ENCODE measurements around the gene ENTHD1.
"Not testable (repeated sequence)": the region's sequence is repeated elsewhere in the genome, so short reads cannot be mapped to it uniquely, and the experiment has no call there.

Gene ENTHD1

GRCh38 chr22:39894554-39895092 lies 1.1 kb upstream of the ENTHD1 start:
- Histone ChIP-seq H3K4me3 (ENCODE audit: low read depth, low read length) (no peak overlapping the region), H3K36me3 (ENCODE audit: control insufficient read depth in 2 of 2, insufficient read depth in 1 of 2, low read length in 2 of 2) (no peaks in the 10 kb centered on the region), H3K4me1 (ENCODE audit: control insufficient read depth, insufficient read depth, low read length) (no peaks in the 10 kb centered on the region), H3K27ac (ENCODE audit: extremely low read depth, low read depth, low read length) (no peak overlapping the region), H3K9me3 (ENCODE audit: control insufficient read depth, insufficient read depth, low read depth, low read length) (no peaks in the 10 kb centered on the region)
- TF ChIP-seq ZNF549 (tag by site-specific recombination; IDR thresholded peaks at IDR 0.05) (no peak), ZNF26 (tag by site-specific recombination; IDR thresholded peaks at IDR 0.05) (no peak), ZXDB (tag by site-specific recombination; IDR thresholded peaks at IDR 0.05) (no peak), SP3 (tag by site-specific recombination; IDR thresholded peaks at IDR 0.05) (no peak), KLF10 (tag by site-specific recombination; IDR thresholded peaks at IDR 0.05) (no peak), ZNF791 (tag by site-specific recombination; IDR thresholded peaks at IDR 0.05) (no peak), ZBTB48 (tag by site-specific recombination; IDR thresholded peaks at IDR 0.05) (no peak), ZSCAN5A (tag by site-specific recombination; IDR thresholded peaks at IDR 0.05) (no peak), SP7 (tag by site-specific recombination; IDR thresholded peaks at IDR 0.05) (no peak), ZNF768 (tag by site-specific recombination; IDR thresholded peaks at IDR 0.05) (no peak), ZNF707 (tag by site-specific recombination; IDR thresholded peaks at IDR 0.05) (no peak)
- TF ChIP-seq, protein P1, sequence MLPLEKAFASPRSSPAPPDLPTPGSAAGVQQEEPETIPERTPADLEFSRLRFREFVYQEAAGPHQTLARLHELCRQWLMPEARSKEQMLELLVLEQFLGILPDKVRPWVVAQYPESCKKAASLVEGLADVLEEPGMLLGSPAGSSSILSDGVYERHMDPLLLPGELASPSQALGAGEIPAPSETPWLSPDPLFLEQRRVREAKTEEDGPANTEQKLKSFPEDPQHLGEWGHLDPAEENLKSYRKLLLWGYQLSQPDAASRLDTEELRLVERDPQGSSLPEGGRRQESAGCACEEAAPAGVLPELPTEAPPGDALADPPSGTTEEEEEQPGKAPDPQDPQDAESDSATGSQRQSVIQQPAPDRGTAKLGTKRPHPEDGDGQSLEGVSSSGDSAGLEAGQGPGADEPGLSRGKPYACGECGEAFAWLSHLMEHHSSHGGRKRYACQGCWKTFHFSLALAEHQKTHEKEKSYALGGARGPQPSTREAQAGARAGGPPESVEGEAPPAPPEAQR (tag by site-specific recombination; IDR thresholded peaks at IDR 0.05), result no peak
- CTCF ChIA-PET, result interaction anchor here (0.6 kb wide), 2 partner anchors 109 to 359 kb away, joined by 3 to 4 read pairs; no protein-coding TSS in a partner anchor
- POLR2A ChIA-PET, result no interaction called here

- POLR2A ChIA-PET; H3K27ac ChIP-seq (ENCODE audit: extremely low read depth, low read depth, low read length); H3K4me3 ChIP-seq (ENCODE audit: low read depth, low read length); H3K9me3 ChIP-seq (ENCODE audit: control insufficient read depth, insufficient read depth, low read depth, low read length); H3K4me1 ChIP-seq (ENCODE audit: control insufficient read depth, insufficient read depth, low read length); H3K36me3 ChIP-seq (ENCODE audit: control insufficient read depth in 2 of 2, insufficient read depth in 1 of 2, low read length in 2 of 2): not testable (repeated sequence)
- CTCF ChIA-PET, result interaction anchor here (0.9 to 1.2 kb wide), 2 partner anchors 78 to 134 kb away, joined by 3 read pairs; no protein-coding TSS in a partner anchor
- TF ChIP-seq ZNF518A (tag by site-specific recombination; conservative IDR thresholded peaks at IDR 0.05; ENCODE audit: low read depth), result peak; percentile 93
- TF ChIP-seq ZNF292 (tag by site-specific recombination; IDR thresholded peaks at IDR 0.05; ENCODE audit: borderline replicate concordance, low read depth), result peak; percentile 80; the same call in 1 of the 2 replicates
- TF ChIP-seq ZNF394 (tag by site-specific recombination; IDR thresholded peaks at IDR 0.05; ENCODE audit: borderline replicate concordance), result peak; percentile 91
- TF ChIP-seq ZNF404 (tag by site-specific recombination; IDR thresholded peaks at IDR 0.05), result 0 out of 2 replicates have a peak, but pooled peaks have one; percentile 49
- 0 out of 2 replicates have a peak, but pooled peaks have one; percentile 54 for TF ChIP-seq ZFP37 (tag by site-specific recombination; IDR thresholded peaks at IDR 0.05)
- peak; percentile 84 for TF ChIP-seq ZNF140 (tag by site-specific recombination; IDR thresholded peaks at IDR 0.05)
- peak; percentile 54; the same call in 1 of the 2 replicates for TF ChIP-seq ZNF433 (tag by site-specific recombination; IDR thresholded peaks at IDR 0.05; ENCODE audit: low read depth)
- TF ChIP-seq ZNF560 (tag by site-specific recombination; IDR thresholded peaks at IDR 0.05; ENCODE audit: borderline replicate concordance), result peak; percentile 79; the same call in 1 of the 2 replicates
- 0 out of 2 replicates have a peak, but pooled peaks have one; percentile 19 for TF ChIP-seq ZNF791 (tag by site-specific recombination; IDR thresholded peaks at IDR 0.05)
- TF ChIP-seq ZBTB11 (tag by site-specific recombination; conservative IDR thresholded peaks at IDR 0.05; ENCODE audit: low read depth), result peak; percentile 67
Observed at GRCh38 chr22:39889924-39890323, 3.6 kb downstream of the ENTHD1 start.
